HG03457 (cell line): ENCODE results near the gene F2RL1.
"Not testable (repeated sequence)": the region's sequence is repeated elsewhere in the genome, so short reads cannot be mapped to it uniquely, and the experiment has no call there.

ENCODE experiments used
- ATAC-seq: cut with Tn5 transposase; IDR thresholded peaks from one replicate; pipeline ENCODE4 v1.9.1; 2021; ENCODE audit warnings: moderate number of reproducible peaks; ENCODE audit not compliant: unreplicated experiment

F2RL1 gene, protein sequence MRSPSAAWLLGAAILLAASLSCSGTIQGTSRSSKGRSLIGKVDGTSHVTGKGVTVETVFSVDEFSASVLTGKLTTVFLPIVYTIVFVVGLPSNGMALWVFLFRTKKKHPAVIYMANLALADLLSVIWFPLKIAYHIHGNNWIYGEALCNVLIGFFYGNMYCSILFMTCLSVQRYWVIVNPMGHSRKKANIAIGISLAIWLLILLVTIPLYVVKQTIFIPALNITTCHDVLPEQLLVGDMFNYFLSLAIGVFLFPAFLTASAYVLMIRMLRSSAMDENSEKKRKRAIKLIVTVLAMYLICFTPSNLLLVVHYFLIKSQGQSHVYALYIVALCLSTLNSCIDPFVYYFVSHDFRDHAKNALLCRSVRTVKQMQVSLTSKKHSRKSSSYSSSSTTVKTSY

DNA sequence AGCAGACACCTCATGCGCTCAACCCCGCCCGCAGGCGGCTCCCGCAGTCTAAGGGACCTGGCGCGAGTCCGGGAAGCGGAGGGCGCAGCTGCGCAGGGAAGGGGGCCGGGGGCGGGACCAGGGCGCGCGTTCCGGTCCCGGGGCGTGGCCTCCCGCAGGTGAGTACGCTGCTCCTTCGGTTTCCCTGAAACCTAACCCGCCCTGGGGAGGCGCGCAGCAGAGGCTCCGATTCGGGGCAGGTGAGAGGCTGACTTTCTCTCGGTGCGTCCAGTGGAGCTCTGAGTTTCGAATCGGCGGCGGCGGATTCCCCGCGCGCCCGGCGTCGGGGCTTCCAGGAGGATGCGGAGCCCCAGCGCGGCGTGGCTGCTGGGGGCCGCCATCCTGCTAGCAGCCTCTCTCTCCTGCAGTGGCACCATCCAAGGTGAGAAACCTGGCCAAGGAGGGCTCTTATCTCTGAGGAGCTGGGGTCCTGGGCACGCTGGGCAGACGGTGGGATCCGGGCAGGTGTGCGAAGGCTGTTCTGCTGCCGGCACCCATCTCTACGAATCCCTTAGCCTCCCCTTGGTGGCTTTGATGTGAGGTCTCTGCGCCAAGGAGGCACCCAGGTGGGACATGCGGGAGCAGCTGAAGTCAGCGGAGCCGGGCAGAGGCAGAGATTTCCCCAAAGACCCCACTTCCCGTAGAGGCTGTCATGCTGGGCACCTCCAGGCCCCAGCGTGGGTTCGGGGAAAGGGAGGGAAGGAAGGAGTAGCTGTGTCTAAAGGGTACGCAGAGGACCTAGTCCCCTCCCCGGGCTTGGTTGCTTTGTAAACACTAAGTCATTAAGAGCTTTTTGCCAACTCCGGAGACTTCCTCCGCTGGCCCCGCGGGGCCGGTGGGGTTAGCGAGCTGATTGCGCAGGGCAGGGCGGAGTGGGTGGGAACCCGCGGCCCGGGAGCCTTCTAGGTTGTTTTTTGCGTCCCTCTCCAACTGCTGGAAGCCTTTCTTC lies at the start of gene F2RL1:
F2RL1 (plus strand) TSS at position 187 of the 988 bp plus-strand sequence; CDS start at position 340, 153 bp downstream.
- ATAC-seq = no peak

DNA sequence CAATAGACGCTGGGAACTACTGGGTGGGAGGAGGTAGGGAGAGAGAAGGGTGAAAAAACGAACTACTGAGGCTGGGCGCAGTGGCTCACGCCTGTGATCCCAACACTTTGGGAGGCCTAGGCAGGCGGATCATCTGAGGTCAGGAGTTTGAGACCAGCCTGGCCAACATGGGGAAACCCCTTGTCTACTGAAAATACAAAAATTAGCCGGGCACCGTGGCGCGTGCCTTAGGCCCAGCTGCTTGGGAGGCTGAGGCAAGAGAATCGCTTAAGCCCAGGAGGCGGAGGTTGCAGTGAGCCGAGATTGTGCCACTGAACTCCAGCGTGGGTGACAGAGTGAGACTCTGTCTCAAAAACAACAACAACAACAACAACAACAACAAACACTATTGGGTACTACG lies 47.8 kb upstream of the F2RL1 start:
- not testable (repeated sequence) for ATAC-seq

DNA sequence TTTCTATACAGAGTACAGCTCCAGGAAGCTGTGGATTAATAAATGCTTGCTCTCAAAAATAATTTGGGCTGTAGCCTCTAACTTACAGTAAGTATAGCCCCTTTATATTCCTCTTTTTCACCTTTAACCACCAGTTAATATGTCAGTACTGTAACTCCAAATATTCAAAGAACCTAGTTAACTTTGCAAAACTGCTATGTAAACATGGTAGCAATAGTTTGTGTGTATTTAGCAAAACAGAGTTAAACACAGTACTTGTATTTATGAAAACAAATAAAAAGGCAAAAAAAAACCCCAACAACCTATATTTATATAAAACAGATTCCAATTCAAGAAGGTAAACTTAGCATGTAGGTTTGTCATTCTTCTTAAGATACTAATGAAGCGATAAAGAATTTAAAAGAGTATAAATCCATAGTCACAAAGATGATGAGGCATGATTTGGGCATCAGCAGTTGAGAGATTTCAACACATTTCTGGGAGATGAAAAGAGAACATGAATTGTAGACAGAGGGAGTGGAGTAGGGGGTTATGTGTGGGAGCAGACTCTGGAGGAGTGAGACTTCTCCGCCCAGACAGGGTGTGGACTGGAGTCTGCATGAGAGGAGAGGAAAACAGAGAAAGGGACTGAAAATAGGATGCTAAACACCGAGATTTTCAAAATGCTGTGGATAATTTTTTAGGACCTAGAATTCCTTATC lies 47.0 kb upstream of the F2RL1 start:
- ATAC-seq = no peak

DNA sequence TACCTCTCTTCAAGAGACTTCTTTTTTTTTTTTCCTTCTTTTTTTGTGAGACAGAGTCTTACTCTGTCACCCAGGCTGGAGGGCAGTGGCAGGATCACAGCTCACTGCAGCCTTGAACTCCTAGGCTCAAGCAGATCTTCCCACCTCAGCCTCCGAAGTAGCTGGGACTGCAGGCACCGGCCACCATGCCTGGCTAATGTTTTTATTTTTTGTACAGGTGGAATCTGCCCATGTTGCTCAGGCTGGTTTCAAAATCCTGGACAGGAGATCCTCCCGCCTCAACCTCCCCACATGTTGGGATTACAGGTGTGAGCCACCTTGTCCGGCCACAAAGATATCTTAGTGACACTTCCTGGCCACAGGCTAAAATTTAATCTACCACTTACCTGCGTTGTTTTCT lies 42.9 kb upstream of the F2RL1 start:
- no peak for ATAC-seq

DNA sequence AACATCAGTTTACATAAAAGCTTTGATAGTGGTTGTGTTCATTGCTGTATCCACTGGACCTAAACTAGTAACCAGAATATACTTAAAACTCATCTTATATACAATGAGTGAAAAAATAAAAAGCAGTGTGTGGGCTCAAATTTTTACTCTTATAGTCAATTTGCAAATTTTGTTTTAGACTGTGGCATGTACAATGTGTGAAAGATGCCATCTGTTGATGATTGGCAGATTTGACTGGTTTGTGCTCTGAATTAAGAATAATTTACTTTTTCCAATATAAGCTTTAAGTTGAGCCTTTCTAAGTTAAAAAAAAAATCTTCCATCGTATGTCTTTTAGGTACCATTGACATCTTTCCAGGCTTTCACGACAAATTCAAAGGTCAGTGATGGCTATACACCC lies 42.4 kb upstream of the F2RL1 start:
- no peak for ATAC-seq

DNA sequence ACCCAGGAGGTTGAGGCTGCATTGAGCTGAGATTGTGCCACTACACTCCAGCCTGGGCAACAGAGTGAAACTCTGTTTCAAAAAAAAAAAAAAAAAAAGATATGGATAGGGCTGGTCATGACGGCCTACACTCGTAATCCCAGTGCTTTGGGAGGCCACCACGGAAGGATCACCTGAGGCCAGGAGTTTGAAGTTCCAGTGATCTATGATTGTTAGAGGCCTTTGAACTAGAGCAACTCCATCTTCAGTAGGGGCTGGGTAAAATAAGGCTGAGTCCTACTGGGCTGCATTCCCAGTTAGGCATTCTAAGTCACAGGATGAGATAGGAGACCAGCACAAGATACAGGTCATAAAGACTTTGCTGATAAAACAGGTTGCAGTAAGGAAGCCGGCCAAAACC lies 38.2 kb upstream of the F2RL1 start:
- not testable (repeated sequence) for ATAC-seq

DNA sequence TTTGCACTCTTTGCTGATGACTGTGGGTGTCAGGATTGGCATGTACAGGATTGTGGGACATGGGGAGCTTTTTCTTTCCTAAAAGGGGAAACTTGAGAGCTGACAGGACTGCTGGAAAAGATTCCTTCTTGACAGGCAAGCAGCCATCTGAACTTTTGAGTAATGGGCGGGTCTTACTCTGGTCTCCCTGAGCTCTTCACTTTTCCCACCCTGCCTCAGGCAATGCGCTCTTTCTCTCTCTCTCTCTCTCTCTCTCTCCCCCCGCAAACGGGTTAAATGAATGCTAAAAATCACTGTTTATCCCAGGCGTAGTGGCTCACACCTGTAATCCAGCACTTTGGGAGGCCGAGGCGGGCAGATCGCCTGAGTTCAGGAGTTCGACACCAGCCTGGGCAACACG lies 37.1 kb upstream of the F2RL1 start:
- no peak for ATAC-seq

DNA sequence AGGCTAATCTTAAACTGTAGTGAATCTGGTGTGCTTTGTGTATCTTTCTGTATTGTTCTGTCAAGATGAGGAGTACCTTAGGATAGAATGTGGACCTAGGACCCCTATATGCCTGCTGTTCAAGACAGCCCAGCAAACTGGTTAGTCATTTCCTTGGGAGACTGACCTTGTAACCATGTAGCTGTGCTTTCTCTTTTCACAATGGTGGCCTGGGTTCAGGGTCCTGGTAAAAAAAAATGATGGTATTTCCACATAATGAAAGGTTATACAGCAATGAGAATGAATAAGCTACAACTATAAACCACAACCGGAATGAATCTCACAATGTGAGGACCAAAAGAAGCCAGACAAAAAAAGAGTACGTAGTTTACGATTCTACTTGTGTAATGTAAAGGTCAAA lies 36.4 kb upstream of the F2RL1 start:
- ATAC-seq = no peak

DNA sequence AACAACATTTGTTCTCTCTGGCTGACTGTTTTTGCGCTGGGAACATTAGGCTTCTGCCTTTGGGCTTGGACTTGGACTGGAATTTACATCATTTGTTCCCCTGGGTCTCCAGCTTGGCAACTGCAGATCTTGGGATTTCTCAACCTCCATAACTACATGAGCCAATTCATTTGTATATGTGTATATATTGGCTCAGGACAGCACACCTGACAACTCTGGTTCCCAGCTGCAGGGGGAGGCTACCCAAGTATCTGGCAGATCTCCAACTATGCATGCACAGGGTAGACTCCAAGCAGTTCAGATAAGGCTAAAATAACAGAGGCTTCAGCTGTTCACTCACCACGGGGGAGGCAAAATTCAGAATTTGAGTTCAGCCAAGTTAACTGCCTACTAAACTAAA lies 31.6 kb upstream of the F2RL1 start:
- ATAC-seq = no peak

DNA sequence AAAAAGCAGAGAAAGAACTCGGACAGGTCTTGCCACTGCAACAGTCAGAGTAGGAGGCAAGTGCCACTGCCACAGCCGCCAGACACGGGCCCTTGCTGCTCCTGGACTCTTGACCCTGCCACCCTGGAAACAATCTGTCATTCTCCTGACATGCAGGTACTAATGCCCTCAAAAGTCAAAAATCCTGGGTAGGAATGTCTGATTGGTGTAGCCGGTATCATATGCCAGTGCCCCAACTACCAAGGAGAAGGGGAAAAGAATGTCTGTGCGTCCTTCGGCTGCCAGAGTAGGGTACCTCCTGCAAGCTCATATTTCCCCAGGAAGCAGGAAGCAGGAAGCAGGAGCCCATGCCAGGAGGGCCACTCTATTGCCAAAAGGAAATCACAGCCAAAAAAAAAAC lies 30.5 kb upstream of the F2RL1 start:
- ATAC-seq = no peak

DNA sequence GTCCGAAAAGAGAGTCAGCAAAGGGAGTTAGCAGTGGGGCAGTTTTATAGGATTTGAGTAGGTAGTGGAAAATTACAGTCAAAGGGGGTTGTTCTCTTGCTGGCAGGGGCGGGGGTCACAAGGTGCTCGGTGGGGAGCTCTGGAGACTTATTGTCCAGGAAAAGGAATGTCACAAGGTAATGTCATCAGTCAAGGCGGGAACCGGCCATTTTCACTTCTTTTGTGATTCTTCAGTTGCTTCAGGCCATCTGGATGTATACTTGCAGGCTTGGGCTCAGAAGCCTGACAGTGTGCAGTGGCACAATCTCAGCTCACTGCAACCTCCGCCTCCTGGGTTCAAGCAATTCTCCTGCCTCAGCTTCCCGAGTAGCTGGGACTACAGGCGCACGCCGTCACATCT lies 29.6 kb upstream of the F2RL1 start:
- ATAC-seq = not testable (repeated sequence)

DNA sequence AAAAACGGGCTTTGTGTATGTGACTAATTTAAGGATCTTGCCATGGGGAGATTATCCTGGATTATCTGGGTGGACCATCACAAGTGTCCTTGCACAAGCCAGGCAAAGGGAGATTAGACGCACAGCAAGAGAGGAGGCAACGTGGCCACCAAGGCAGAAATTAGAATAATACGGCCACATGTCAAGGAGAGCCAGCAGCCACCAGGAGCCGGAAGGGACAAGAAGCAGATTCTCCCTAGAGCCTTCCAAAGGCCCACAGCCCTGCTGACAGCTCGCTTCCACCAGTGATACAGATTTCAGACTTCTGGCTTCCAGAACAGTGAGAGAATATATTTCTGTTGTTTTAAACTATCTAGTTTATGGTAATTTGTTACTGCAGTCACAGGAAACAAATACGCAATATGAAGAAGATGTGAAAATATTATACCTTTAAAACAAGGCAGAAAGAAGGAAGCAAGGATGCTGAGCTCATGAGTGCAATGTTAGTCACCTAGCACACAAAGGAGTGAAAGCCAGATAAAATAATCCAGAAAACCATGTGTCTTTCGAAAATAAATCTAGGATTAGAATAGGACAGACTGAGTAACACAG lies 28.7 kb upstream of the F2RL1 start:
- no peak for ATAC-seq

DNA sequence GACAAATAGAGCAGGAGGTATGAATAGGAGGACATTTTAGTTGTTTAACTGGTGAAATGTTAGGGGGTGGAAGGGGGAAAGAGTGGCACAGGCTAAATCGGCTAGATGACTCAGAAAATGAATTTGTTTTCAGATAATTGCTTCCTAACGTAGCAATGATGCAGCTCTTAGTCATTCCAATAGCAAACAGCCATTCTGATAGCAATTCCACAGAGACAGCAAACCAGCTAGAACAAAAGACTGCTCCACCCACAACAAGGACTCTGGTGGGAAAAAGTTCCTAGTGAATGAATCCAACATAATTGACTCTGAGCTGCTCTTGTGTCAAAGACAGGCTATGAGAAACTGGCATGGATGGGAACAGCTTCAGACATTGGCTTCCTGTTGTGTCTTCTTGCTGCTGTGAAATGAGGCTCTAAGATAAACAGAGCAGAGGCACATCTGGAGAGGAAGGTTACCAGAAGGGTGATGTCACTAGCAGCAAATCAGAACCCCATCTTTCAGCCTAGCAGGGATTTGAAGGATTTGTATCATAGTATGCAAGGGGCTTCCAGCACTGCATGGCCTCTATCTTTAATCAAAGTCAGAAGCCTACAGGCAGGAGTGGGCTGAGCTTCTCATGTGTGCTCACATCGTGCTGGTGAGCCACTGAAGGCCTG lies 28.1 kb upstream of the F2RL1 start:
- ATAC-seq = no peak

DNA sequence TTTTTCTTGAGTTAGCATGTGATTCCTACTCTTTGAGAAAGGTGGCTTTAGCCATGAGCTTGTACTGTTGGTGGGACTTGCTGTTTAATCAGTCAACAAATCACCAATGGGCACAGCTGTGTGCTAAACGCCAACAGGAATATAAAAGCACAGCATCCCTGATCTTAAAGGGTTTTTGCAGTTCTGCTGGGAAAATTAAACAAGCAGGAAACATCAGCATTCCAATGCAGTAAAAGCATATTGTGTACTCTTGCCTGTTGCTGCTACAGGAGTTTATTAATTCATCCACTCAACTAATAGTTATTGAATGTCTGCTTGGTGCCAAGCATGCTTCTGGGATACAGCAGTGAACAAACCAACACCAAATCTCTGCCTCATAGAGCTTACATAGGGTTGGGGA lies 27.4 kb upstream of the F2RL1 start:
- ATAC-seq = no peak

DNA sequence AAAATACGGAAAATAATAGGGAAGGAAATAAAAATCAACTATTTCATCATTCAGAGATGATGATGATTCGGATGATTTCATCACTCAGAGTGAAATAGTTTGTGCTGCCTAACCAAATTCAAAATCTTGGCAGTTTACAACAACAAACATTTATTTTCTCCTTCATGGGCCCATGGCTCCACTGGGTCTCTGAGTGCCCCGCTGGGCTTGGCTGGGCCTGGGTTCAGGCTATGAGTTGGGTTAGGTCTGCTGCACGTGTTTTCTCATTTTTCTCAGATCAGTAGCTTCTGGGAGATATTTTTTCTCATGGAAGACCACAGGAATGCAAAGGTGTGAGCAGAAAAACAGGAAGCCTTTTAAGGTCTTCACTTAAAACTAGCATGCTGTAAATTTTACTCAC lies 24.0 kb upstream of the F2RL1 start:
- no peak for ATAC-seq

DNA sequence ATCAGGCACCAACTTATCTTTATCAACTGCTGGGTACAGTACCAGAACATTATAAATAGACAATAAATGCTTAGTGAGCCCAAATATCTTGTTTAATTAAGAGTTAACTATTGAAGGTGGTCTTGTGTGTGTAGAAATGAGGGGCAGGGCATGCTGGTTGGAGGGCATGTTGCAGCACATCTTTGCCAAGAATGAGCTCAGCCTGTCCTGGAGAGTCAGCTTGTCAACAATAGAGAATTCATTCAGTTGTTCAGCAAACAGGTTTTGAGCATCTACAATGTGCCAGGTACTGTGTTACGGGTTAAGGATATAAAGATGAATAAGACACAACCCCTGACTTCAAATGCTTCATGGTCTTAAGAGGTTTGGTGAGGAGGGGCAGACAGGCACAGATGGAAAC lies 19.2 kb upstream of the F2RL1 start:
- no peak for ATAC-seq

DNA sequence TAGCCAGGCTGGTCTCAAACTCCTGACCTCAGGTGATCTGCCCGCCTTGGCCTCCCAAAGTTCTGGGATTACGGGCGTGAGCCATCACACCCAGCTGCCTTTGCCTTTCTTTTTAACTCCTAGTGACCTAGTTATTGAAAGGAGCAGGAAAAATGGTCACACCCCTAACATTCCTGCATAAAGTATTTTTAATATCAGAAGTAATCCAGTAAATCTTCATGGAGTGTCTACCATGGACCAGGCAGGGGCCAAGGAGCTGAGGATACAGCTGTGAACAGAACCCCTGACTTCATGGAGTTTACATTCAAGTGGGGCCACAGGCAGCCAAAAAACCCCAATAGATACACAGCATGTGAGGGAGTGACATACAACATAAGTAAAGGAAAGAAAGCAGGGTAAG lies 18.3 kb upstream of the F2RL1 start:
- no peak for ATAC-seq

DNA sequence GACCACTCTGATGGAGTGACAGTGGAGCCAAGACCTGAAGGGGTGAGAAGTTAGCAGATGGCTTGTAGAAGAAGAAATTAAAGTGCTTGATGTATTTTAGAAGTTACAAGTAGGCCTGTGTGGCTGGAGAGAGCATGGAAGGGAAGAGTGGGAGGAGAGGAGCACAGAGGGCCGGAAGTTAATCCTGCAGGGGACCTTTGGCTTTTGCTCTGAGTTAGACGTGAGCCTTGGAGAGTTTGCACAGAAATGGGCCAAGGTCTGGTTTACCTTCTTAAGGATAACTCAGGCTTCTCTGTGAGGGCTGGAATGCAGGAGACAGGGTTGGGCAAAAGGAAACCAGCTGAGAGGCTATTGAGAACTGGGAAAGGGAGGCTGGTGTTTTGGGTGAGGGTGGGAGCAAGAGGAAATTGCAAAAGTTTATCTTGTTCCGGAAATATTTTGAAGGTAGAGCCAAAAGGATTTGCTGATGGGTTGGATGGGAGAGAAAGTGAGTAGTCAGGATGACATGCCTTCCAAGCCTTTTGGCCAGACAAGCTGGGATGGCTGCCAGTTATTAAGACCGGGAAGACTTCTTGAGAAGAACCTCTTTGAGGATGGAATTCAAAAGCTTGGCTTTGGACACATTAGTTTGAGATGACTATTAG lies 17.5 kb upstream of the F2RL1 start:
- ATAC-seq = no peak

DNA sequence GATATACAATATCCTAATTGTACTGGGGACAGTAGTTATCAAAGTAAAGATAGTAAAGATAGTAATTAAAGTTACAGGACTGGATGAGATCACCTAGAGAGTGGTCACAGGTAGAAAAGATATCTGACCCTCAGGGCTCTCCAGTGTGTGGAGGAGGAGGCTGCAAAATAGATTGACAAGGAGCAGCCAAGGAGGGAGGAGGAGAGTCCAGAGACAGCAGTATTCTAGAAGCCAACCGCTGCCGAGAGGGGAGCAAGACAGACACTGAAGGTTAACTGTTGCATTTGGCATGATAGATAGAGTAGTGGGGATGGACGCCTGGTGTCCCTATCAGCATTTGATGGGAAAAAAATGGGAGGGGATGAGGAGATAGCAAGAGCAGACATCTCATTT lies 17.0 kb upstream of the F2RL1 start:
- no peak for ATAC-seq

DNA sequence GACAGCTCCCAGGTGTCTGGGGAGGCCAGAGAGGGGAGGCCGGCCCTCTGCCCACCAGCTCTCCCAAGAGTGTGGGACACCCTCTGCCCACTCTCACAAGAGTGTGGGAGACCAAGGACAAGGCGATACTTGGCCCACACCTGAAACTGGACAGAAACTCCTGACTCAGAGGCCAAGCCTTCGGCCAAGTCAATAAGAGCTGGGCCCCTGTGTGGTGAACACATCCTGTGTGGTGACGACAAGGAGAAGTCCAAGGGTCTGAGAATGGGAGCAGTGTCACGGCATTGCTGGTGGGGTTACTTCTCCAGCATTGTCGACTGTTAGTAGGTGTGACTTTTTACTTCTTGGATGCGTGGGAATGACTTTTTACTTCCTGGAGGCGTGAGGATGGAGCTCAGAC lies 14.6 kb upstream of the F2RL1 start:
- ATAC-seq = no peak
